GM12892 (cell line): ENCODE measurements around the gene F8.
"Not testable (repeated sequence)": the region's sequence is repeated elsewhere in the genome, so short reads cannot be mapped to it uniquely, and the experiment has no call there.

ENCODE experiments used
- DNase-seq: peaks from one replicate; pipeline ENCODE4 v3.0.0; 2011; ENCODE audit not compliant: insufficient read length
- FAIRE-seq: peaks from 2 replicates; lab custom pipeline; 2011; peaks lifted over from hg19 to GRCh38; lab: Jason Lieb, UNC
- POLR2A ChIP-seq: IDR thresholded peaks from 2 replicates; pipeline ENCODE4 v1.6.1; 2011; ENCODE audit warnings: low read depth, low read length, control low read depth
- POLR2AphosphoS5 ChIP-seq: IDR thresholded peaks from 2 replicates; pipeline ENCODE4 v1.6.1; 2011; ENCODE audit warnings: low read depth, low read length, control low read depth
- TAF1 ChIP-seq: IDR thresholded peaks from 2 replicates; pipeline ENCODE4 v1.6.1; 2011; ENCODE audit warnings: low read depth, mild to moderate bottlenecking, control low read depth, low read length, borderline replicate concordance

The F8 gene

DNA sequence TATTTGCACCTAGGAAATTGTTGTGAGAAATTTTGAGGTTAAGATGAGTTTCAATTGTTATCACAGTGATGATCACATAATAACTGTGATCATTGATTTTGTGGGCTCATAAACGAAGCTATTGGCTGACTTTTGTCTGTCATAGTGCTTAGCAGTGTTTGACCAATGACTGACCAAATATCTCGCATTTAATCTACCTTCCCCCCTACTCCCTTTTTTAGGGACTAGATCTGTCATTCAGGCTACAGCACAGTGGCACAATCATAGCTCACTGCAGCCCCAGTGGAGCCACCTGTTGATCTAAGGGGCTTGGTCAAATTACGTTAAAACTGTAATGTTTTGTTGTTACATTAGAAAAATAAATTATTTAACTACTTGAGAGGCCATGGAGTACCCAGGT, 5.6 kb upstream of the F8 start:
- FAIRE-seq (no peak), DNase-seq (no peak)
- TF ChIP-seq TAF1 (no peak), POLR2AphosphoS5 (no peak), POLR2A (no peak)

DNA sequence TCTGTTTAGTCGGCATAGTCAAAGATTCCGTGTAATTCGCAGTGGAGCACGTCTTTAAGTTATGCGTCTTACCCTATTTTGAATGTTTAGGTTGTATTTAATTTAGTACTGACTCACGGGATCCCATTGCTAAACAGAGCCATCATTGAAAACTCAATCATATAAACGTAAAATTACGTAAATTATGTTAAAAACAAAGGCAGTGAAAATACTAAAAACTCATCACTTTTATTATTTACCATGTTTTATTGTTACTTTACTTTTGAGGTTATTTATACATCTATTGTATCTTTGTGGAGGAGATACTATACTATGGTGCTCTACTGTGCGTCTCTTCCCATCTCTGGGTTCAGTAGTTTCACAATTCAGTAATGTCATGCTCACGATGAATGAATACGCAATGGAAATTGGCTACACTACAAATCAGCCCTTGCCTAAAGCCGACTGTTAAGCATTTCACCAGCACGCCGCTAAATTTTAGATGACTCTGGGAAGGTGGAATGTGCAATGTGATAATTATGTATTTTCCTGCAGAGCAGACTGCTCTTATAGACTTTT, 5.1 kb upstream of the F8 start:
- no peak for DNase-seq
- no peak for FAIRE-seq
- no peak for TF ChIP-seq POLR2A
- no peak for TF ChIP-seq POLR2AphosphoS5
- TF ChIP-seq TAF1: no peak

DNA sequence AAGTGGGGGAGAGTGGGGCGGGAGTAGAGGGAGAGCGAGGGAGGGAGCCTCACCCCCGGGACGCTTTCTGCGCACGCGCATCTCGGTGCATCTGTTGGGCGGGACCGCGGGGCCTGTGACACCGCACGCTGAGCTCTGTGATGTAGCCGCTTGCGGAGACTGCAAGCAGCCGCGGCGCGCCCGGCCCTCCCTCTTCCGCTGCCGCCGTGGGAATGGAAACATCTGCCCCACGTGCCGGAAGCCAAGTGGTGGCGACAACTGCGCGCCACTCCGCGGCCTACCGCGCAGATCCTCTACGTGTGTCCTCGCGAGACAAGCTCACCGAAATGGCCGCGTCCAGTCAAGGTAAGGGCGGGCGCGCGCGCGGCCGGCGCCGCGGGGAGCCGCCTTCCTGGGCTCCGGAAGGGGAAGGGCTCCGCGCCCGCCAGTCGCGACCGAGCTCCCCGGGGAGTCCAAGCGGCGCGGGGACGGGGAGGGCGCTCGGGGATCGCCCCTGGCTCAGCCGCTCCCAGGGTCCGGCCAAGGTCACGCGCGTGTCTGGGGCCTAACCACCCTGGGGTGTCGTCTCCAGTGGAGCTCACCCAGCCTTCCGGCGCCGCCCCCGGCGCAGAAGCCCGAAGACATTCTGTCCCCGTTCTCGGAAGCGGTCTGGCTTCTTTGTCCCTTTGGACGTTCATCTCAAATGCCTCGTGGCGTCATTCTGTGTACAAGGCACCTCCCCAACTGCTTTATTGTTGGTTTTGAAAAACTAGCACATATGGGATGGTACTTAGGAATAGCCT, 4.4 kb upstream of the F8 start, which contains the start of gene FUNDC2:
Gene FUNDC2 (plus strand): TSS at position 118 of the 782 bp plus-strand sequence. CDS start 95 bp downstream, at position 213.
- FAIRE-seq (peak; percentile 93), DNase-seq (peak; percentile 52)
- TF ChIP-seq TAF1: peak; percentile 23; the same call in 1 of the 2 replicates
- TF ChIP-seq POLR2A: peak; percentile 73; the same call in 1 of the 2 replicates
- peak; percentile 52; the same call in 1 of the 2 replicates for TF ChIP-seq POLR2AphosphoS5

DNA sequence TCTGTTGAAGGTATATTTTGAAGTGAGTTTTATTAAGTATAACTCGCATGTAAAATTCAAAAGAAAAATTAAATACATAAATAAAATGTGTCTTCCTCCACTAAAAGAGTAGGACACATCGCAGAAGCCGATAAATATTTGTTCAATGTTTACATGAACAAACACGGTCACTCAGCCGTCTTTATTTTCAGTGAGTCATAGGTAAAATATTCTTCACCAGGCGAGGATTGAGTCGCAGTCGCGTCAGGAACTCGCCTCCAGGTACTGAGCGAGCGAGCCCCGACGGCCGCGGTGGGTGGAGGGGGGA, 3.9 kb upstream of the F8 start:
- FAIRE-seq (no peak), DNase-seq (no peak)
- TF ChIP-seq POLR2AphosphoS5 (no peak), POLR2A (no peak), TAF1 (no peak)

DNA sequence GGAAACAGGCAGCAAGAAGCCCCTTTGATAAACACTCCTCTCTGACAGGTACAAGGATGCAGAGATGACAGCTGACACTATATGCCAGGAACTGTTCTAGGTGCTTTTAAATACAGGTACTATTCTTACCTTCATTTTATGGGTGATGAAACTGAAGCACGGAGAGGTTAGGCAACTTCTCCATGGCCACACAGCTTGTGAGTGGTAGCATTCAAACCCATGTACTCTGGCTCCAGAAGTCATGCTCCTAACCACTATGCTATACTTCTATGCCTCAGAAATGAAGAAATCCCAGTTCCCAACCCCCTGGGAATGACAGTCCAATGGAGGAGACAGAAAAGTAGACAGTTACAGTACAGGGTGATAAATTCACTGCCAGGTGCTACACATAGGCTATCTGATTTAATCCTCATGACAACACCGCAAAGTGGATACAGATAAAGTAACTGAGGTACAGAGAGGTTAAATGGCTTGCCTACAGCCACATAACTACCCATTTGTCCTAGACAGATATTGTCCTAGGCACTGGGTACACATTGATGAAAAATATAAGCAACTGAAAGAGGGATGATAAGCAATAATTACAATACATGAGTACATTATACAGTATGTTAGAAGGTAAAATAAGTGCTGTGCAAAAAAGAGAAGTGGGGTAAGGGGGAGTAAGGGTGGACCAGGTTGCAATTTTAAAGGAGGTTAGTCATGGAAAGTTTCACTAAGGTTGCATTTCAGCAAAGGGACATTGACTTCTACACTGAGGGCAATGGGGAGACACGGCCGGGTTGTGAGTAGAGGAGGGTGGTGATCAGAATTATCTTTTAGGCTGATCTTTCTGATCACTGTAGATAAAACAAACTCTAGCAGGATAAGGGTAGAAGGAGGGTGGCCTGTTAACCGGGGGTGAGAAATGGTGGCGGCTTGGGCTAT, 1.6 kb upstream of the F8 start:
- FAIRE-seq: no peak
- TF ChIP-seq POLR2A: no peak
- no peak for TF ChIP-seq POLR2AphosphoS5
- no peak for TF ChIP-seq TAF1
- no peak for DNase-seq

DNA sequence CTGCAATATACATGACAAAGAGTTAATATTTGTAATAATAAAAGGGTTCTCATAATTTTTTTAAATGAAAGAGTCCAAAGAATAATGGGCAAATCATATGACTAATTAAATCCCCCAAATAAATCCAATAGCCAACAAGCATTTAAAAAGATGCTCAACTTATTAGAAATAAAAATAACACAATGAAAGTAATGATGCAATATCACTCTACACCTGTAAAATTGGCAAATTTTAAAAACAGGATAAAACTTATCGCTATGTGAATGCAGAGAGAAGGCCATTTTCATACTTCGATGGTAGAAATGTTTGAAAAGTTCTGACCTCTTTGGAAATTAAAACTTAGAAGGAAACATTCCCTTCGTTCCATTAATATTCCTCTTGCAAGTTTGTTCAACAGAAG, 1.9 kb downstream of the F8 start:
- TF ChIP-seq POLR2AphosphoS5 (no peak), TAF1 (no peak), POLR2A (no peak)
- DNase-seq: no peak
- no peak for FAIRE-seq

DNA sequence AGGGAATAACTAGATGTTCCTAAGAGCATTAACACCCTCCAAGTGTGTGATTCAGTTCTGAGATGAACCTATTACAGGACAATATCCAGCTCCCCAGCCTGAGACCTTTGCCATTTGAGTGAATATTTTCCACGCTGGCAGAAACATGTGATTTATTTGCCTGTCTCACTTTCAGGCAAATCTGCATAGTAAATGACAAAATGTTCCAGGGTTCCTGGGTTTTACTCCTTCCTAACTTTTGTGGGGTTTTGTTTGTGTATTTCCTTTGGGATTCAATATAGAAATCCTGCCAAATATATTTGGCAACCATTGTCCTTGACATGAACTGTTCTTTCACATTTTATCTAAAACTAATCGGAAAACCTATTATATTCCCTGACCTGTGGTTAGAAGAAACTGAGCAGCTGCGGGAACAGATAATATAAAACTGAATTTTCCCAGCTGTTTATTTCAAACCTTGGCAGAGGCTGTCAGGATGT, 12.5 kb downstream of the F8 start:
- TF ChIP-seq POLR2AphosphoS5 (no peak), POLR2A (no peak), TAF1 (no peak)
- DNase-seq: no peak
- FAIRE-seq: no peak

DNA sequence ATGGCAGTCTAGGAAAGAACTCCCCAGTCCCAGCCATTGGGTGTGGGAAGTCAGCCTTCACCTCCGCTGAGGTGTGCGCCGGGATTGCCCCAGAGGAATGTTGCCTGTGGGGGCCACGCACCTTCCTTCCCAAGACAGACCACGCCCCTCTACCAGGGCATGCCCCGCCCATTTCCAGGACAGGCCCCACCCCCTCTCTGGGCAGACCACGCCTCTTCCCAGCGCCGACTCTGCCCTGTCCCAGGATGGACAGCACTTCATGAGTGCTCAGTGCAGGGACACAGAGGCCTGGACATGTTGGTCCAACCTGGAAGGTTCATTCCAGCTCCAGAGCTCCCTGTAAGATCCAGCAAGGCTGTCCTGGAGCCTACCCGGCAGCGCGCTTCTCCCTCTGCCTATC, 13.9 kb downstream of the F8 start:
- DNase-seq, FAIRE-seq: not testable (repeated sequence)

DNA sequence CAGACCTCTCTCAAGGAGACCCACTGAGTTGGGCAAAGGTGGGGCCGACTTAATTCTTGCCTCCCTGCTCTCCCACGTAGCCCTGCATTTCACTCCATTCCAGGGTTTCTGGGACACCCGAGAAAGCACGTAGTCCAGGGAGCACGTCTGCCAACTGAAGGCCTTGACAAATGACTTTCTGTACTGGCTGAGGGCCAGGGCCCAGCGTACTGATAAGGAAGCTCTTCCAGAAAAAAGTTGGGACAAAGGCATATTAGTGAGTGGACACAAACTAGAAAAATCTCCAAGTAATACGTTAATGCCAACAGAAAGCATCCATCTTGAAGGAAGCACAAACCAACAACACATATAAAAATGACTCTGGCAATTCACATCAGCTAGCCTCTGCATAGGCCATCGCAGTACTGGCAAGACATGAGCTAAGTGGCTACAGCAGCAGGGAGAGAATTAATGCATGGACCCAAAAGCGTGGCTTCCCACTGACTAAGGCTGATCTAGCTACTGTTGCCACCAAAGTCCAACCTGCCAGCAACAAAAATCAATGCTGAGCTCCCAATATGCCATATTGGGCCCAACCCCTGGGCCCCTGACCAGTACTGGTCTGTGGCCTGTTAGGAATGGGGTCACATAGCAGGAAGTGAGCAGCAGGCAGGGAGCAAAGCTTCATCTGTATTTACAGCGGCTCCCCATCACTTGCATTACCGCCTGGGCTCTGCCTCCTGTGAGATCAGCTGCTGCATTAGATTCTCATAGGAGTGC, 15.4 kb downstream of the F8 start:
- not testable (repeated sequence) for DNase-seq, FAIRE-seq

DNA sequence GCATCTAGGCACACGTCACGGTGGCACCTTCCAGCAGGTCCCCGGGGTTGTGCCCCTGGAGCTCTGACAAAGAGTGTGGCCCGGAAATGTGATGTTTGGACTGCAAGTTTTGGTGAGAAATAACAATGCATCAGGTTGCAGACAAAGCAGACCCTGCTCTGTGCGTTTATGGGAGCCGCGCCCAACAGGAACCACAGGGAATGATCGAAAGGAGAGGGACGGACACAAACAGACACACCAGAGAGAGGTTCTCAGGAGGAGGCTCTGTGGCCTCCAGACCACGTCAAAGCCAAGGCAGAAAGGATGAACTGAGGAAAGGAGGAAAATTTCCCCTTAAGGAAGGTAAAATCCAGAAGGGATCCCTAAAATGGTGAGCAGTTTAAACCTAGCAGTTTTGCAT, 16.1 kb downstream of the F8 start:
- FAIRE-seq: peak; percentile 33
- not testable (repeated sequence) for DNase-seq

DNA sequence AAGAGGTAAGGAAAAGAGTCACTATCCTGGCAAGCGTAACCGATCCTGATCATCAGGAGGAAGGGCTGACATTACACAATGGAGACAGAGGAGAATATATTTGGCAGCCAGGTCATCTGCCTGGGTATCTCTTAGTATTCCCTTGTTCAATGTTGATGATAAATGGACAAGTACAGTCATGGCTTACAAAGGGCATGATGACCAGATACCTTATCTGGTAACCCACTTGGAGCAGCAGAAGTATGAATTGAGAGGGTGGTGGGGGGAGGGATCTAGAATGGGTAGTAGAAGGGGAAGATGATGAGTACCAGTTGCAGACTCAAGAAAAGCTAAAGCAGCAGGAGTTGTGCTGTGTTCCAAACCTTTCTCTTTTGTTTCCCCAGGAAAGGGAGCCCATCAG, 17.3 kb downstream of the F8 start:
- TF ChIP-seq POLR2A: no peak
- no peak for TF ChIP-seq POLR2AphosphoS5
- TF ChIP-seq TAF1: no peak
- FAIRE-seq: no peak
- no peak for DNase-seq
